HG02763 (cell line): ENCODE measurements around the gene PDE5A.
A peak's percentile ranks its signal among the peaks of the same experiment; 100 is the strongest.
"Not testable (repeated sequence)": the region's sequence is repeated elsewhere in the genome, so short reads cannot be mapped to it uniquely, and the experiment has no call there.

Experiments used
- ATAC-seq: cut with Tn5 transposase; IDR thresholded peaks from one replicate; pipeline ENCODE4 v1.9.1; 2021; ENCODE audit warnings: mild to moderate bottlenecking, moderate library complexity; ENCODE audit not compliant: unreplicated experiment

Gene PDE5A

GRCh38 chr4:119478446-119479179 is 150.0 kb downstream of the PDE5A start:
- no peak for ATAC-seq

- ATAC-seq: no peak
Observed at GRCh38 chr4:119477412-119478053, 151.1 kb downstream of the PDE5A start.

GRCh38 chr4:119471259-119471658 is 157.3 kb downstream of the PDE5A start:
- peak; percentile 60 for ATAC-seq

GRCh38 chr4:119470737-119471063 is 157.9 kb downstream of the PDE5A start:
- ATAC-seq: peak; percentile 53

GRCh38 chr4:119470021-119470736 is 158.4 kb downstream of the PDE5A start:
- peak; percentile 48 for ATAC-seq

- not testable (repeated sequence) for ATAC-seq
Observed at GRCh38 chr4:119469039-119469438, 159.6 kb downstream of the PDE5A start.

GRCh38 chr4:119462733-119463132 is 165.9 kb downstream of the PDE5A start:
- not testable (repeated sequence) for ATAC-seq

- not testable (repeated sequence) for ATAC-seq
Observed at GRCh38 chr4:119455734-119456133, 172.9 kb downstream of the PDE5A start.

- ATAC-seq: peak; percentile 100
Observed at GRCh38 chr4:119454491-119455270, 173.9 kb downstream of the PDE5A start.

- ATAC-seq: not testable (repeated sequence)
Observed at GRCh38 chr4:119454151-119454490, 174.5 kb downstream of the PDE5A start.

- ATAC-seq: not testable (repeated sequence)
Observed at GRCh38 chr4:119453286-119453685, 175.3 kb downstream of the PDE5A start.

- ATAC-seq: not testable (repeated sequence)
Observed at GRCh38 chr4:119449851-119450250, 178.8 kb downstream of the PDE5A start.
